Large intestine (tissue), 3 donors: ENCODE measurements around the gene SLC25A12. TPM values are rescaled to one million over a fixed set of nuclear protein-coding genes. Genes with fewer than 3 reads are reported as not detected.
"Not testable (repeated sequence)": the region's sequence is repeated elsewhere in the genome, so short reads cannot be mapped to it uniquely, and the experiment has no call there.

Source experiments
- DNase-seq, 2 donors: peaks; one replicate each; pipeline versions ENCODE4 v3.0.0 to v3.0.0-alpha.2; 2013
- H3K27ac ChIP-seq: one replicate; pipeline ENCODE4 v1.5.1; 2013; ENCODE audit warnings: low read length
- H3K27me3 ChIP-seq: 2 replicates; pipeline ENCODE4 v1.6.1; 2013; ENCODE audit warnings: low read length; ENCODE audit not compliant: control insufficient read depth, insufficient read depth
- H3K36me3 ChIP-seq: 2 replicates; pipeline ENCODE4 v1.6.1; 2013; ENCODE audit warnings: low read length; ENCODE audit not compliant: control insufficient read depth, insufficient read depth
- H3K4me1 ChIP-seq: one replicate; pipeline ENCODE4 v1.6.1; 2013; ENCODE audit warnings: low read length; ENCODE audit not compliant: control insufficient read depth, insufficient read depth
- H3K4me3 ChIP-seq: one replicate; pipeline ENCODE4 v1.5.1; 2013; ENCODE audit warnings: low read length
- H3K9me3 ChIP-seq: one replicate; pipeline ENCODE4 v1.6.1; 2013; ENCODE audit warnings: mild to moderate bottlenecking, low read depth, low read length, moderate library complexity; ENCODE audit not compliant: control insufficient read depth
- WGBS: methylation state at CpG from one replicate; pipeline ENCODE4 v1.1.5; 2013; ENCODE audit warnings: low lambda C conversion rate; ENCODE audit not compliant: insufficient coverage; 5-methylcytosine and 5-hydroxymethylcytosine counted together
- polyA plus RNA-seq: library from polyadenylated mRNA; unstranded; fragments of 120-200 nt; gene quantifications from one replicate; pipeline ENCODE4 v1.2.1, GENCODE V29; 2013

Gene SLC25A12
- polyA plus RNA-seq, 1 donor = 9.5 TPM

- DNase-seq = peak; percentile 19 to 30
- Histone ChIP-seq H3K9me3 (no peaks in the 10 kb centered on the region), H3K4me1 (no peaks in the 10 kb centered on the region), H3K27ac (no peak overlapping the region), H3K27me3 (no peaks in the 10 kb centered on the region), H3K4me3 (no peak overlapping the region), H3K36me3 (no peaks in the 10 kb centered on the region)
- 70% methylated on average over 2 of the region's 5 CpGs for WGBS
Observed at GRCh38 chr2:171810422-171811244, 83.4 kb downstream of the SLC25A12 start.

DNA sequence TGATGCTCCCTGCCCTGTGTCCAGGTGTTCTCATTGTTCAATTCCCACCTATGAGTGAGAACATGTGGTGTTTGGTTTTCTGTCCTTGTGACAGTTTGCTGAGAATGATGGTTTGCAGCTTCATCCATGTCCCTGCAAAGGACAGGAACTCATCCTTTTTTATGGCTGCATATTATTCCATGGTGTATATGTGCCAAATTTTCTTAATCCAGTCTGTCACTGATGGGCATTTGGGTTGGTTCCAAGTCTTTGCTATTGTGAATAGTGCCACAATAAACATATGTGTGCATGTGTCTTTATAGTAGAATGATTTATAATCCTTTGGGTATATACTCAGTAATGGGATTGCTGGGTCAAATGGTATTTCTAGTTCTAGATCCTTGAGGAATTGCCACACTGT, 85.2 kb downstream of the SLC25A12 start:
- not testable (repeated sequence) for H3K36me3 ChIP-seq, H3K4me1 ChIP-seq, H3K9me3 ChIP-seq, DNase-seq, H3K4me3 ChIP-seq, H3K27ac ChIP-seq, H3K27me3 ChIP-seq

DNA sequence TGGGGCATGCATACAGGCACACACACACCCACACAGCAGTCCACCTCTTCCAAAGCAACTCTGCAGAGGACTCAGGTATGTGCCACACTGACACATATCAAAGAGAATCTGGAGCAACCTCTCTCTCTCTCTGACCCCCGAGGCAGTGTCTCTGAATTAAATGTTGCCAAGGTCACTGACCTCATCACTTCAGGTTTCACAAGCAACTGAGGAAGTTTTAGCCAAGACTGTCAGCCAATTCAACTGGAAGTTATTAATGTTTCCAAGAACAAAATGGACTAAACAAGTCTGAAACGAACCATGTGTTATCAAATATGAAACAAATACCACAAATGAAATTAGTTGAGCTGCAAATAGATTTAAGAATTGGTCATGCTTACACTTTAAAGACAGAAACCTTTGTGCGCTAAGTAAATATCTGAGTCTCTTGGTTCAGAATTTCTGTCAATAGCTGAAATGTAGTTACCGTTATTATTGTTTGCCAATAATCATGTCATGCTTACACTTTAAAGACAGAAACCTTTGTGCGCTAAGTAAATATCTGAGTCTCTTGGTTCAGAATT, 86.1 kb downstream of the SLC25A12 start:
- no peak overlapping the region for H3K27ac ChIP-seq
- no peak overlapping the region for H3K4me3 ChIP-seq
- no peaks in the 10 kb centered on the region for H3K9me3 ChIP-seq
- H3K36me3 ChIP-seq = no peaks in the 10 kb centered on the region
- H3K27me3 ChIP-seq = no peaks in the 10 kb centered on the region
- DNase-seq = no peak
- WGBS = 60% methylated on average over 1 of the region's 5 CpGs
- no peaks in the 10 kb centered on the region for H3K4me1 ChIP-seq

GRCh38 chr2:171807119-171807518, 86.9 kb downstream of the SLC25A12 start:
- Histone ChIP-seq H3K27ac (no peak overlapping the region), H3K27me3 (no peaks in the 10 kb centered on the region), H3K4me3 (no peak overlapping the region), H3K36me3 (no peaks in the 10 kb centered on the region), H3K9me3 (no peaks in the 10 kb centered on the region), H3K4me1 (no peaks in the 10 kb centered on the region)
- WGBS = 0% methylated on average over 1 of the region's 3 CpGs
- DNase-seq = no peak

DNA sequence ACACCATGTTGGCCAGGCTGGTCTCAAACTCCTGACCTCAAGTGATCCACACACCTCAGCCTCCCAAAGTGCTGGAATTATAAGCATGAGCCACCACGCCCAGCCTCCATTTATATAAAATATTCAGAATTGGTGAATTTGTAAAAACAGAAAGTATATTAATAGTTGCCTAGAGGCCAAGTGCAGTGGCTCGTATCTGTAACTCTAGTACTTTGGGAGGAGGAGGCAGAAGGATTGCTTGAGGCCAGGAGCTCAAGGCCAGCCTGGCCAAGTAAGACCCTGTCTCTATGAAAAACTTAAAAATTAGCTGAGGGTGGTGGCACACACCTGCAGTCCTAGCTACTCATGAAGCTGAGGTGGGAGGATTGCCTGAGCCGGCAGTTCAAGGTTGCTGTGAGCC, 89.6 kb downstream of the SLC25A12 start:
- Histone ChIP-seq H3K4me3 (no peak overlapping the region), H3K36me3 (no peaks in the 10 kb centered on the region), H3K9me3 (no peaks in the 10 kb centered on the region), H3K4me1 (no peaks in the 10 kb centered on the region), H3K27me3 (no peaks in the 10 kb centered on the region), H3K27ac (no peak overlapping the region)
- 100% methylated on average over 1 of the region's 3 CpGs for WGBS
- DNase-seq = no peak

GRCh38 chr2:171803757-171804156, 90.3 kb downstream of the SLC25A12 start:
- no peak overlapping the region for H3K4me3 ChIP-seq
- no peak overlapping the region for H3K27ac ChIP-seq
- no peaks in the 10 kb centered on the region for H3K27me3 ChIP-seq
- H3K4me1 ChIP-seq = no peaks in the 10 kb centered on the region
- H3K36me3 ChIP-seq = no peaks in the 10 kb centered on the region
- DNase-seq = no peak
- WGBS = no CpG with 5 or more reads among the region's 5 CpGs
- H3K9me3 ChIP-seq = no peaks in the 10 kb centered on the region

DNA sequence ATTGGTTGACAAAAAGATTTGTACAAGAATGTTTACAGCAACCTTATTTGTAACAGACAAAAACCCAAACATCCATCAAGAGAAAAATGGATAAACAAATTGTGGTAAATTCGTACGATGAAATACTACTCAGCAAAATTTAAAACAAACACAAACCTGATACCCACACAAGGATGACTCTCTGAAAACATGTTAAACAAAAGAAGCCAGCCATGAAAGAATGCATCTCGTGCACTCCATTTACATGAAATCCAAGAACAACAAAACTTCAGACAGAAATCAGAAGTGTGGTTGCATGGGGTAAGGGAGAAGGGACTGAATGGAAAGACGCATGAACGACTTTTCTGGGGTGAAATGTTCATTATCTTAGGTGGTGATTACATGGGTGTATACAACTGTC, 93.4 kb downstream of the SLC25A12 start:
- WGBS = 86% methylated on average over 2 of the region's 5 CpGs
- Histone ChIP-seq H3K4me1 (no peaks in the 10 kb centered on the region), H3K36me3 (no peaks in the 10 kb centered on the region), H3K27ac (no peak overlapping the region), H3K27me3 (no peaks in the 10 kb centered on the region), H3K4me3 (no peak overlapping the region), H3K9me3 (no peaks in the 10 kb centered on the region)
- no peak for DNase-seq

DNA sequence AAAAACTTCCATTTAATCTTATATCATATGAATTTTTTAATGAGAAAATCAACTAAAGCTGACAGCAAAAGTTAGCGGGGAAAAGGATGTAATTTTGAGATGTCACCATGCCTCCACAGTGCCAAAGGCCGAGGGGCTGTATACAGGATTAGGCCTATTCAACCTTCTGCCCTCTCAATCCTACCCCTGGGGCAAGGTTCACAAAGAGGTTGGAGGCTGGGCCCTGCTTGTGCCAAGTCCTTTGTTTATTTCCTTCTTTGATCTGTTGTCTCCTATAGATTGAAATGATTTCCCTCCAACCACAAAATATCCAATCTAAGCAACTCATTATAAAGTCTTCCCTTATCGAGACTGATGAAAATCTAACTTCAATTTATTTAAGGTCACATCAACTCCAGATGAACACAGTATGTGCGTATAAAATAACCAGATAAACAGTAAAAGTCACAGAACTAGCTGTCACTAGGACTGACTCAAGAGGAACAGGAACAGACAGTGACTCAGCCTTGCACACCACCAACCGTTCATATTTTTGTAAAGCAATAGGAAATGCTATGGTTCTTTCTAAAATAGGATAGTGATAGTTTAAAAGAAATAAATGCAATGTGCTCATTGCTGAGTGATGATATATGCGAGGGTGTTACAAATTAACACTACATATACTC, 95.8 kb downstream of the SLC25A12 start:
- H3K27me3 ChIP-seq = no peaks in the 10 kb centered on the region
- no peaks in the 10 kb centered on the region for H3K9me3 ChIP-seq
- no peak overlapping the region for H3K27ac ChIP-seq
- no peak for DNase-seq
- H3K4me3 ChIP-seq = no peak overlapping the region
- no peaks in the 10 kb centered on the region for H3K36me3 ChIP-seq
- no peaks in the 10 kb centered on the region for H3K4me1 ChIP-seq
- WGBS = 90% methylated on average over 2 of the region's 6 CpGs

DNA sequence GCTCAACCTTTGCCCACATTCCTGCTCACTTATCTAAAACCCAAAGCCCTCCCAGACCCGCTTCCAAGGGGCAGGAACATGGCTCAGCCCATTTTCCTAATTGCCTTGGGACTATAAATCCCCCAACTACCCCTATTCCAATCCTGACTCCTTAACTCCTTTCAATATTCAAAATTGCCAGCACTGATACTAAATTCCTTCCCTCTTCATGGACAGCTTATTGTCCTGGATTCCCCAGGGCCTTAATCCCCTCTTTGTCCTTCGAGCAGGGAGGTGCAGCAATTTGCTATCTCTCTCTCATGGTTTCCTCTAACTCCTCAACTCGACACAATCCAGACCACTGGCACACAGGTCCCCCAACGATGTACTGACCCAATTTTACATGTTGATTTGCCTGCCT, 99.1 kb downstream of the SLC25A12 start:
- WGBS = 31% methylated on average over 2 of the region's 4 CpGs
- Histone ChIP-seq H3K9me3 (no peaks in the 10 kb centered on the region), H3K4me3 (no peak overlapping the region), H3K36me3 (peaks cover 2% of the 10 kb centered on the region), H3K27me3 (no peaks in the 10 kb centered on the region), H3K4me1 (no peaks in the 10 kb centered on the region), H3K27ac (no peak overlapping the region)
- no peak for DNase-seq

DNA sequence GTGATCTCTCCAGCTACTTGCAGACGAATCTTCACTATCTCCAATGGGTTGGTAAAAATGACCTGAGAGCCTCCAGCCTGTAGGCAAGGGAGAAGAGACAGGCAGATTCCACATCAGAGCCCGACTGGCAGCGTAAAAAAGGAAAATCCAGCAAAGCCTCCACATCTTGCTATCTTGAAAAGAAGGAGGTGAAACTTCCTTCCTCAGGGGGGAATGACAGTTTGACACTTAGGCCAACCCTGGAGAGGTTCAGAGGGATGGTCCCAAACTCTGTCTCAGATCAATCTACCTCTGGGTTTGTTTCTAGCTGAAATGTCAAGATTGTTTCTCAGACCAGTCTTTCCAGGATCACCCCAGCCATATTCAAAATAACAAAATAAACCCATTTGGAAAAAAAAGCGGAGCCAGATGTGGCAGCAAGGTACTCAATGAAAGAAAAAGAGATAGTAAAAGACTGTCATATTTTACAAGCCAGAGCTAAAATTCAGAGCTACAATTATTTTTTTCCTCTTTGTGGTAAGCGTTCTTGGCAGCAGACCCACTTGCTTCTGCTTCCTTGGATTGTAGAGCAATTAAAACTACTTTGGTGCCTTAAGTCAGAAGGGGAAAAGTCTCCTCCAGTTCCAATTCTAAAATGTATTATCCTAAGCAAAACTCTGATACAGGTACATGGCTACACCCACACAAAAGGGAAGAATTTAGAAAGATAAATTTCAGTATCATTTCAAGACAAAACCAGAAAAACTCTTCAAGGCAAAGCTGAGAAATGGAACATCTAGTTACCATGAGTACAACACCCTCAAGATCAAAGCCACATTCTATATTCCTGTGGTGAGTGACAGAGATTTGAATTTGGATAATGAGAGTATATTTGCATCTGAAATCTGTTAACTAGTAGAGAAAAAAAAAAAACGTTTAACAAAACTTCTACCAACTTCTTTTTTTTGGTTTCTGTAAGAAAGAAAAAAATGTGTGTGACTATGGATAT, 100.1 kb downstream of the SLC25A12 start:
- no peak overlapping the region for H3K4me3 ChIP-seq
- no peaks in the 10 kb centered on the region for H3K27me3 ChIP-seq
- H3K9me3 ChIP-seq = no peaks in the 10 kb centered on the region
- no peaks in the 10 kb centered on the region for H3K4me1 ChIP-seq
- DNase-seq = no peak
- no peak overlapping the region for H3K27ac ChIP-seq
- peaks cover 2% of the 10 kb centered on the region for H3K36me3 ChIP-seq
- 58% methylated on average over 2 of the region's 6 CpGs for WGBS
